ENCODE measurements around the gene NCKIPSD.
A peak's percentile ranks its signal among the peaks of the same experiment; 100 is the strongest.

The NCKIPSD gene

GRCh38 chr3:48679411-48680391, 6.0 kb downstream of the NCKIPSD start:
- DNase-seq (ENCODE audit: low spot score) = peak; percentile 58
- TF ChIP-seq CTCF (IDR thresholded peaks at IDR 0.05; ENCODE audit: borderline replicate concordance, control extremely low read depth, extremely low read depth, insufficient read depth, missing control alignments) = no peak
- in situ Hi-C loops (cut with MboI; ENCODE audit: low sequenced_read_pairs, unreplicated experiment) = no loop called here

GRCh38 chr3:48678566-48679380, 6.9 kb downstream of the NCKIPSD start:
- no peak for DNase-seq (ENCODE audit: low spot score)
- in situ Hi-C loops (cut with MboI; ENCODE audit: low sequenced_read_pairs, unreplicated experiment) = no loop called here
- TF ChIP-seq CTCF (IDR thresholded peaks at IDR 0.05; ENCODE audit: borderline replicate concordance, control extremely low read depth, extremely low read depth, insufficient read depth, missing control alignments) = no peak

GRCh38 chr3:48678056-48678455, 7.7 kb downstream of the NCKIPSD start:
- TF ChIP-seq CTCF (IDR thresholded peaks at IDR 0.05; ENCODE audit: borderline replicate concordance, control extremely low read depth, extremely low read depth, insufficient read depth, missing control alignments) = no peak
- in situ Hi-C loops (cut with MboI; ENCODE audit: low sequenced_read_pairs, unreplicated experiment) = no loop called here
- no peak for DNase-seq (ENCODE audit: low spot score)

- in situ Hi-C loops (cut with MboI; ENCODE audit: low sequenced_read_pairs, unreplicated experiment) = no loop called here
Observed at GRCh38 chr3:48674505-48674904, 11.2 kb downstream of the NCKIPSD start.

GRCh38 chr3:48672522-48672921, 13.2 kb downstream of the NCKIPSD start:
- in situ Hi-C loops (cut with MboI; ENCODE audit: low sequenced_read_pairs, unreplicated experiment) = no loop called here
- TF ChIP-seq CTCF (IDR thresholded peaks at IDR 0.05; ENCODE audit: borderline replicate concordance, control extremely low read depth, extremely low read depth, insufficient read depth, missing control alignments) = no peak
- no peak for DNase-seq (ENCODE audit: low spot score)

More at GRCh38 chr3:48674505-48674904, 11.2 kb downstream of the NCKIPSD start:
- no peak for DNase-seq (ENCODE audit: low spot score)
- TF ChIP-seq CTCF (IDR thresholded peaks at IDR 0.05; ENCODE audit: borderline replicate concordance, control extremely low read depth, extremely low read depth, insufficient read depth, missing control alignments) = no peak

GRCh38 chr3:48664929-48665328, 20.8 kb downstream of the NCKIPSD start:
- in situ Hi-C loops (cut with MboI; ENCODE audit: low sequenced_read_pairs, unreplicated experiment) = no loop called here
- TF ChIP-seq CTCF (IDR thresholded peaks at IDR 0.05; ENCODE audit: borderline replicate concordance, control extremely low read depth, extremely low read depth, insufficient read depth, missing control alignments) = no peak
- no peak for DNase-seq (ENCODE audit: low spot score)
